Measurements from ENCODE around the gene KSR1.

The KSR1 gene

GRCh38 chr17:27481327-27481726 is 25.1 kb downstream of the KSR1 start:
- Histone ChIP-seq H2AFZ (ENCODE audit: low read depth) (no peak overlapping the region), H3K4me3 (IDR thresholded peaks at IDR 0.05; ENCODE audit: insufficient read depth, low read depth, low read length) (no peak overlapping the region), H3K27me3 (ENCODE audit: insufficient read depth, low read depth) (no peaks in the 10 kb centered on the region), H3K4me2 (no peak overlapping the region), H3K27ac (no peak overlapping the region), H3K36me3 (ENCODE audit: insufficient read depth) (no peaks in the 10 kb centered on the region), H3K9ac (no peak overlapping the region), H4K20me1 (ENCODE audit: insufficient read depth) (no peaks in the 10 kb centered on the region), H3K4me1 (ENCODE audit: low read depth, poor library complexity, severe bottlenecking) (no peaks in the 10 kb centered on the region), H3K79me2 (ENCODE audit: insufficient read depth, low read depth) (no peaks in the 10 kb centered on the region)
- no peak for TF ChIP-seq CTCF (conservative IDR thresholded peaks at IDR 0.05; ENCODE audit: low read depth, low read length)

DNA sequence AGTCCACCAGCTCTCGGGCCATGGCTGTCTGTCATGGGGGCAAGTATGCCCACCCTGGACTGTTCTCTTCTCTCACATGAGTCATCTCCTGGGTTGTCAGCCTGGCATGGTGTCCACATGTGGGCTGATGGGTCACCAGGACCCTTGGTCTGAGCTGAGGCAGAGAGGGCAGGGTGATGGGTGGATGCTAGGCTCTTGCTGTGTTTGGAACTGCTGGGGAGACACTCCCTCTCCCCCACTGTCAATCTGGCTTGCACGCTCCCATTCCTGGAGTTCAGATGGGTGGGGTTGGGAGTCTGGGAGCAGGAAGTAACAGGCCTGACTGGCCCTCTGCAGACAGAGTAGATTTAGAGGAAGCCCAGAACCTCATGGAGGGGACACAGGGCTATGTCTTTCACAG is 28.9 kb downstream of the KSR1 start:
- Histone ChIP-seq H3K4me3 (IDR thresholded peaks at IDR 0.05; ENCODE audit: insufficient read depth, low read depth, low read length) (no peak overlapping the region), H3K36me3 (ENCODE audit: insufficient read depth) (no peaks in the 10 kb centered on the region), H3K27me3 (ENCODE audit: insufficient read depth, low read depth) (no peaks in the 10 kb centered on the region), H3K4me2 (no peak overlapping the region), H2AFZ (ENCODE audit: low read depth) (no peak overlapping the region), H3K79me2 (ENCODE audit: insufficient read depth, low read depth) (no peaks in the 10 kb centered on the region), H3K9ac (no peak overlapping the region), H4K20me1 (ENCODE audit: insufficient read depth) (no peaks in the 10 kb centered on the region), H3K4me1 (ENCODE audit: low read depth, poor library complexity, severe bottlenecking) (no peaks in the 10 kb centered on the region), H3K27ac (no peak overlapping the region)
- no peak for TF ChIP-seq CTCF (conservative IDR thresholded peaks at IDR 0.05; ENCODE audit: low read depth, low read length)

- no peaks in the 10 kb centered on the region for H3K27me3 ChIP-seq (ENCODE audit: insufficient read depth, low read depth)
- H3K27ac ChIP-seq, result no peak overlapping the region
- no peak overlapping the region for H3K9ac ChIP-seq
- H3K79me2 ChIP-seq (ENCODE audit: insufficient read depth, low read depth), result no peaks in the 10 kb centered on the region
- no peak overlapping the region for H2AFZ ChIP-seq (ENCODE audit: low read depth)
- no peaks in the 10 kb centered on the region for H3K4me1 ChIP-seq (ENCODE audit: low read depth, poor library complexity, severe bottlenecking)
- H3K36me3 ChIP-seq (ENCODE audit: insufficient read depth), result no peaks in the 10 kb centered on the region
- H4K20me1 ChIP-seq (ENCODE audit: insufficient read depth), result no peaks in the 10 kb centered on the region
- no peak overlapping the region for H3K4me2 ChIP-seq
- no peak for TF ChIP-seq CTCF (conservative IDR thresholded peaks at IDR 0.05; ENCODE audit: low read depth, low read length)
- H3K4me3 ChIP-seq (IDR thresholded peaks at IDR 0.05; ENCODE audit: insufficient read depth, low read depth, low read length), result no peak overlapping the region
These were observed 29.7 kb downstream of the KSR1 start for GRCh38 chr17:27485716-27486495.

DNA sequence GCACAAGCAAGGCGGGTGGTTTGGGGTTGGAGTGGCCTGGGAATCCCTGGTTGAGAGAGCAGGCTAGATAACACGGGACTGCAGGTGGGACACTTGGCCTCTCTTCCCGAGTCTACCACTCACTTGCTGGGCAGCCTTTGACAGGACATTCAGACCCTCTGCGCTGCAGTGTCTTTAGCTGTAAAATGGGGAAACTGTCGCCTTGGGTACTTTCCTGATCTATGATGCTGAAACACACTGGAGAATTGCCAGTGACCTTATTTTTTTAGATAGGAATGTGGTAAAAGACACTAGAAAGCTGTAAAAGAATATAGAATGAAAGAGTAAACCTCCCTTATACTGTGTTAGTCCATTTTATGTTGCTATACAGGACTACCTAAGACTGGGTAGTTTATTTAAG is 30.5 kb downstream of the KSR1 start:
- TF ChIP-seq CTCF (conservative IDR thresholded peaks at IDR 0.05; ENCODE audit: low read depth, low read length), result no peak
- Histone ChIP-seq H2AFZ (ENCODE audit: low read depth) (no peak overlapping the region), H3K27ac (no peak overlapping the region), H3K36me3 (ENCODE audit: insufficient read depth) (no peaks in the 10 kb centered on the region), H3K9ac (no peak overlapping the region), H3K27me3 (ENCODE audit: insufficient read depth, low read depth) (no peaks in the 10 kb centered on the region), H3K4me1 (ENCODE audit: low read depth, poor library complexity, severe bottlenecking) (no peaks in the 10 kb centered on the region), H3K4me2 (no peak overlapping the region), H3K4me3 (IDR thresholded peaks at IDR 0.05; ENCODE audit: insufficient read depth, low read depth, low read length) (no peak overlapping the region), H4K20me1 (ENCODE audit: insufficient read depth) (no peaks in the 10 kb centered on the region), H3K79me2 (ENCODE audit: insufficient read depth, low read depth) (no peaks in the 10 kb centered on the region)
